Activated T-cell treated with anti-CD3 and anti-CD28 coated beads, Interleukin-2, amount 50 U/mL, for 48 hours (primary cell): ENCODE data around the gene SPECC1L.

Experiments
- DNase-seq, 2 experiments: peaks; one replicate each; pipeline ENCODE4 v3.0.0-alpha.2; 2020

SPECC1L gene

GRCh38 chr22:24455039-24455438 lies 184.4 kb downstream of the SPECC1L start:
- DNase-seq: no peak

GRCh38 chr22:24455751-24456426 lies 185.3 kb downstream of the SPECC1L start:
- DNase-seq: no peak

GRCh38 chr22:24457894-24458420 lies 187.3 kb downstream of the SPECC1L start:
- no peak for DNase-seq

GRCh38 chr22:24459911-24460310 lies 189.3 kb downstream of the SPECC1L start:
- DNase-seq: no peak

- DNase-seq: no peak
Observed at GRCh38 chr22:24460418-24461089, 189.9 kb downstream of the SPECC1L start.

GRCh38 chr22:24463071-24463760 lies 192.6 kb downstream of the SPECC1L start:
- DNase-seq: no peak

- no peak for DNase-seq
Observed at GRCh38 chr22:24465566-24465965, 194.9 kb downstream of the SPECC1L start.

- DNase-seq: no peak
Observed at GRCh38 chr22:24465975-24466374, 195.3 kb downstream of the SPECC1L start.

GRCh38 chr22:24466716-24467328 lies 196.2 kb downstream of the SPECC1L start:
- no peak for DNase-seq

- no peak for DNase-seq
Observed at GRCh38 chr22:24467340-24467739, 196.7 kb downstream of the SPECC1L start.
